H1 (cell line): ENCODE results near the gene LCT. TPM values are rescaled to one million over a fixed set of nuclear protein-coding genes. Genes with fewer than 3 reads are reported as not detected.
A peak's percentile ranks its signal among the peaks of the same experiment; 100 is the strongest.

Experiments used
- CTCF ChIA-PET: fragments of 300-600 bp; sonication (Branson Sonifier 250); formaldehyde crosslinking; loops from one replicate; lab custom pipeline; 2021; ENCODE audit not compliant: partially characterized antibody; lab: Charles Lee
- POLR2A ChIA-PET: fragments of 300-600 bp; sonication (Branson Sonifier 250); formaldehyde crosslinking; loops from one replicate; lab custom pipeline; 2021; ENCODE audit warnings: inconsistent platforms; ENCODE audit not compliant: partially characterized antibody; lab: Charles Lee
- DNase-seq, 2 experiments: peaks; one replicate each; pipeline versions ENCODE4 v3.0.0 to v3.0.0-alpha.2; 2010 to 2022; ENCODE audit warnings: low spot score in 2 of 2, low read depth in 1 of 2, mixed read lengths in 1 of 2
- FAIRE-seq: peaks from 2 replicates; lab custom pipeline; 2011; peaks lifted over from hg19 to GRCh38; lab: Jason Lieb, UNC
- H2AFZ ChIP-seq: 2 replicates; pipeline ENCODE4 v1.8.1; 2012; ENCODE audit warnings: low read length, inconsistent platforms
- H2AK5ac ChIP-seq: 2 replicates; pipeline ENCODE4 v1.6.1; 2013; ENCODE audit warnings: low read depth, low read length
- H2BK120ac ChIP-seq: replicated peaks from 2 replicates; pipeline ENCODE3; 2013; ENCODE audit warnings: low read depth, low read length, inconsistent platforms
- H2BK12ac ChIP-seq: 2 replicates; pipeline ENCODE4 v1.6.1; 2013; ENCODE audit warnings: low read depth, low read length
- H2BK15ac ChIP-seq: 2 replicates; pipeline ENCODE4 v1.6.1; 2013; ENCODE audit warnings: low read length
- H2BK20ac ChIP-seq: 2 replicates; pipeline ENCODE4 v1.6.1; 2013; ENCODE audit warnings: low read length
- H2BK5ac ChIP-seq: 2 replicates; pipeline ENCODE4 v1.6.1; 2013; ENCODE audit warnings: low read depth, low read length
- H3K14ac ChIP-seq: 2 replicates; pipeline ENCODE4 v1.6.1; 2013; ENCODE audit warnings: inconsistent platforms; ENCODE audit not compliant: insufficient read length
- H3K18ac ChIP-seq: 2 replicates; pipeline ENCODE4 v1.6.1; 2013; ENCODE audit warnings: low read length; ENCODE audit errors: extremely low read depth
- H3K23ac ChIP-seq: 2 replicates; pipeline ENCODE4 v1.6.1; 2013; ENCODE audit warnings: inconsistent platforms; ENCODE audit not compliant: insufficient read length
- H3K23me2 ChIP-seq: 2 replicates; pipeline ENCODE4 v1.6.1; 2013; ENCODE audit warnings: low read depth, low read length
- H3K27ac ChIP-seq: 2 replicates; pipeline ENCODE4 v1.6.1; 2011; ENCODE audit warnings: low read depth, low read length, inconsistent platforms
- H3K27me3 ChIP-seq, 4 experiments: replicated peaks in 1 of 4; 1 replicate in 1 of 4; 2 replicates in 3 of 4; pipeline versions ENCODE4 v1.6.1 to v1.8.1; 2011 to 2013; ENCODE audit warnings: low read length in 3 of 4, mild to moderate bottlenecking in 3 of 4, inconsistent platforms in 2 of 4, mixed read lengths in 2 of 4, moderate library complexity in 1 of 4; ENCODE audit not compliant: control insufficient read depth in 3 of 4, insufficient read depth in 3 of 4; ENCODE audit errors: extremely low read depth in 1 of 4
- H3K36me3 ChIP-seq, 4 experiments: 2 replicates each; pipeline versions ENCODE4 v1.6.1 to v1.8.1; 2011 to 2013; ENCODE audit warnings: mild to moderate bottlenecking in 4 of 4, low read length in 3 of 4, moderate library complexity in 2 of 4, control low read depth in 1 of 4, inconsistent platforms in 1 of 4; ENCODE audit not compliant: insufficient read depth in 4 of 4, control insufficient read depth in 2 of 4
- H3K4ac ChIP-seq: replicated peaks from 2 replicates; pipeline ENCODE3; 2013; ENCODE audit warnings: low read length, low read depth, mixed read lengths, inconsistent platforms; ENCODE audit not compliant: insufficient read length
- H3K4me1 ChIP-seq, 4 experiments: replicated peaks in 1 of 4; 1 replicate in 1 of 4; 2 replicates in 3 of 4; pipeline versions ENCODE4 v1.6.1 to v1.8.1; 2011 to 2013; ENCODE audit warnings: low read length in 3 of 4, inconsistent platforms in 2 of 4, mixed read lengths in 1 of 4; ENCODE audit not compliant: insufficient read depth in 4 of 4, control insufficient read depth in 3 of 4
- H3K4me2 ChIP-seq, 2 experiments: 2 replicates each; pipeline versions ENCODE4 v1.6.1 to v1.8.1; 2011 to 2013; ENCODE audit warnings: low read depth in 2 of 2, low read length in 2 of 2, control low read depth in 1 of 2, inconsistent platforms in 1 of 2, mild to moderate bottlenecking in 1 of 2; ENCODE audit not compliant: insufficient read depth in 1 of 2
- H3K4me3 ChIP-seq, 4 experiments: fragments of 200-600, 300-600 bp in 1 of 4; sonication (generic), shearing (Covaris generic), sonication (Bioruptor Twin) in 1 of 4; 2 replicates each; pipeline versions ENCODE4 v1.5.1 to v1.8.1; 2011 to 2016; ENCODE audit warnings: low read length in 4 of 4, low read depth in 3 of 4, control low read depth in 2 of 4, inconsistent platforms in 2 of 4, mild to moderate bottlenecking in 2 of 4, mixed read lengths in 1 of 4, moderate library complexity in 1 of 4; ENCODE audit not compliant: insufficient read depth in 2 of 4; ENCODE audit errors: extremely low read depth in 1 of 4
- H3K56ac ChIP-seq: replicated peaks from 2 replicates; pipeline ENCODE3; 2013; ENCODE audit warnings: low read depth, mild to moderate bottlenecking, mixed read lengths, low read length, inconsistent platforms; ENCODE audit not compliant: insufficient read length
- H3K79me1 ChIP-seq: 2 replicates; pipeline ENCODE4 v1.6.1; 2013; ENCODE audit warnings: low read depth, low read length, control low read depth
- H3K79me2 ChIP-seq, 2 experiments: 2 replicates each; pipeline versions ENCODE4 v1.6.1 to v1.8.1; 2012 to 2013; ENCODE audit warnings: low read length in 2 of 2, mild to moderate bottlenecking in 2 of 2, inconsistent platforms in 1 of 2; ENCODE audit not compliant: insufficient read depth in 2 of 2, control insufficient read depth in 1 of 2
- H3K9ac ChIP-seq, 4 experiments: replicated peaks in 1 of 4; 1 replicate in 1 of 4; 2 replicates in 3 of 4; pipeline versions ENCODE4 v1.6.1 to v1.8.1; 2011 to 2013; ENCODE audit warnings: low read depth in 3 of 4, low read length in 3 of 4, control low read depth in 2 of 4, mild to moderate bottlenecking in 2 of 4, moderate library complexity in 2 of 4, inconsistent platforms in 1 of 4; ENCODE audit errors: extremely low read depth in 1 of 4
- H3K9me3 ChIP-seq, 2 experiments: 2 replicates each; pipeline versions ENCODE4 v1.6.1 to v1.8.1; 2012 to 2013; ENCODE audit warnings: mild to moderate bottlenecking in 2 of 2, moderate library complexity in 2 of 2, control low read depth in 1 of 2, inconsistent platforms in 1 of 2, low read depth in 1 of 2, low read length in 1 of 2, mixed read lengths in 1 of 2; ENCODE audit not compliant: insufficient read depth in 2 of 2
- H4K20me1 ChIP-seq, 2 experiments: replicated peaks in 1 of 2; 2 replicates each; pipeline versions ENCODE3 to v1.8.1; 2011 to 2013; ENCODE audit warnings: inconsistent platforms in 2 of 2, low read length in 2 of 2, mild to moderate bottlenecking in 1 of 2; ENCODE audit not compliant: insufficient read depth in 2 of 2, control insufficient read depth in 1 of 2
- H4K5ac ChIP-seq: 2 replicates; pipeline ENCODE4 v1.6.1; 2013; ENCODE audit warnings: low read length, low read depth, mixed read lengths, inconsistent platforms; ENCODE audit not compliant: insufficient read length
- H4K8ac ChIP-seq: 2 replicates; pipeline ENCODE4 v1.8.0; 2013; ENCODE audit warnings: mild to moderate bottlenecking, moderate library complexity, low read length, inconsistent platforms; ENCODE audit not compliant: insufficient read depth; ENCODE audit errors: extremely low read depth
- H4K91ac ChIP-seq: replicated peaks from 2 replicates; pipeline ENCODE3; 2013; ENCODE audit warnings: low read length, mixed read lengths, inconsistent platforms; ENCODE audit not compliant: insufficient read length
- MAFK ChIP-seq: IDR thresholded peaks from 2 replicates; pipeline ENCODE4 v1.6.1; 2012; ENCODE audit warnings: low read depth, mild to moderate bottlenecking, improper control_type of control experiment, low read length
- TAF1 ChIP-seq: IDR thresholded peaks from 2 replicates; pipeline ENCODE4 v1.6.1; 2011; ENCODE audit warnings: mild to moderate bottlenecking, low read depth, low read length
- TEAD4 ChIP-seq: IDR thresholded peaks from 2 replicates; pipeline ENCODE4 v1.6.1; 2012; ENCODE audit warnings: low read depth, low read length, inconsistent platforms, mixed read lengths
- WGBS, 2 experiments: shearing (Covaris generic) in 1 of 2; methylation state at CpG; one replicate each; pipeline versions ENCODE4 v1.1.6 to v1.1.7; 2013 to 2015; ENCODE audit warnings: low lambda C conversion rate in 2 of 2, mixed read lengths in 2 of 2, inconsistent platforms in 1 of 2, low coverage in 1 of 2, missing lambda C conversion rate in 1 of 2; ENCODE audit not compliant: insufficient replicate concordance in 2 of 2, insufficient coverage in 1 of 2, insufficient read length in 1 of 2; ENCODE audit errors: extremely low coverage in 1 of 2, missing lambda C conversion rate in 1 of 2; 5-methylcytosine and 5-hydroxymethylcytosine counted together
- polyA plus RNA-seq, 7 experiments: library from polyadenylated mRNA; depleted of rRNA in 3 of 7; stranded (reverse) in 5 of 7; unstranded in 2 of 7; fragments of >200 nt in 5 of 7; fragments of 200-250 nt in 2 of 7; gene quantifications; 1 replicate in 5 of 7; 2 replicates in 1 of 7; 4 replicates in 1 of 7; pipeline versions ENCODE4 v1.2.1 to v1.2.3, GENCODE V29; 2011 to 2013; ENCODE audit warnings: missing spikeins in 2 of 7, mixed read lengths in 2 of 7
- total RNA-seq: library from RNA; stranded (reverse); fragmentation: NEBNext Ultra II Directional; extraction: Animal tissue kit (Norgen Biotek cat#: 25700); gene quantifications from 2 replicates; pipeline ENCODE4 v1.2.1, GENCODE V29; 2021
- TF ChIP-seq, protein P1 (sequence below): IDR thresholded peaks from 2 replicates; pipeline ENCODE4 v1.6.1; 2012; ENCODE audit warnings: low read length, inconsistent platforms
- TF ChIP-seq, protein P2 (sequence below), 3 experiments: IDR thresholded peaks; 1 replicate in 2 of 3; 2 replicates in 1 of 3; pipeline versions ENCODE4 v1.5.1 to v1.6.1; 2011; ENCODE audit warnings: low read length in 3 of 3, mild to moderate bottlenecking in 3 of 3, inconsistent platforms in 2 of 3, low read depth in 1 of 3, moderate library complexity in 1 of 3; ENCODE audit not compliant: insufficient read depth in 1 of 3; ENCODE audit errors: control extremely low read depth in 1 of 3

Gene LCT
- total and polyA plus RNA-seq, 2 of the 8 experiments (the other 6 are each of a cell fraction or from before 2014, with no cell fraction given) = 0.06 TPM; not detected in 1

DNA sequence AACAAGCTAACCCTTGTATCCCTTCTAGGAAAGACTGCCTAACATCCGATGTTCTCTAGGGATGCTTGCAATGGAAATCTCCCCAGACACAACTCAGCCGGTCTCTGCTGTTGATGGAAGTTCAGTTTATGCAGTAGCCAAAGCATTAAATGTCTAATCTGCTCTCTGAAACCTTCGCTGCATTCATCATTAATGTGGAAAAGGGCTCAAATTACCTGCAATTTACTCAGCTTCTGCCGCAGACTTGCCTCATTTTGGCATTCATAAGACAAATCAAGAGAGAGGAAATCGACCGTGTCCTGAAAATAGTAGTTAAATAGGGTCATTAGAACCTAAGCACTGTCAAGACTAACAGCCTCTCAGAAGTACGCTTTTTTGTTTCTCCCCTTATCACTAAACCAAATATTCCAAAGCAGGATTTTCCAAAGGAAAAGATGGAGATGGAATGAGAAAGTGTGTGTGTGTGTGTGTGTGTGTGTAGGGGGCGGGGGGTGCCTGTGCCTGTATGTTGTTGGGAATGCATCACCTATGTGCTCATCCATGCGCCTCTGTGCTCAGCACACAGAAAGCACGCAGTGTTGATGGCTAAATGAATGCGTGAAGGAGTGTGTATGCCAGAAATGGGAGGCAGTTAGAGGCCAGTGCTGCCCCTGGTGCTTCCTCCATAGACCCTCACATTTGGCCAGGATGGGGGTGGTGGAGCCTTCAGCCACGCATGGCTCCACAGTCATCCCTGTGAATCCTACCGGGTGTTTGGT, 7.4 kb downstream of the LCT start:
- Histone ChIP-seq H3K27me3 (no peaks in the 10 kb centered on the region), H2BK20ac (no peak overlapping the region), H4K20me1 (no peaks in the 10 kb centered on the region), H3K79me1 (no peaks in the 10 kb centered on the region), H4K8ac (no peak overlapping the region), H2BK15ac (no peak overlapping the region), H3K4ac (no peak overlapping the region), H4K5ac (no peak overlapping the region), H3K14ac (no peak overlapping the region), H3K27ac (no peak overlapping the region), H3K18ac (no peak overlapping the region), H4K91ac (peak overlapping the region; percentile 41), H3K9me3 (no peaks in the 10 kb centered on the region), H2BK12ac (no peak overlapping the region), H3K79me2 (no peaks in the 10 kb centered on the region), H3K23ac (no peak overlapping the region), H2AK5ac (no peak overlapping the region), H3K9ac (no peak overlapping the region), H3K4me3 (no peak overlapping the region), H3K4me2 (no peak overlapping the region), H3K23me2 (no peaks in the 10 kb centered on the region), H2AFZ (no peak overlapping the region), H3K56ac (no peak overlapping the region), H2BK120ac (no peak overlapping the region), H3K4me1 (no peaks in the 10 kb centered on the region), H2BK5ac (no peak overlapping the region), H3K36me3 (no peaks in the 10 kb centered on the region)
- no peak for FAIRE-seq
- 90% methylated on average over 13 of the region's 13 CpGs; no CpG with 5 or more reads in 1 of the 2 experiments for WGBS, 2 experiments
- DNase-seq = no peak
- ChIA-PET CTCF (interaction anchor here (0.6 to 1.0 kb wide), 3 partner anchors 32 to 323 kb away, joined by 3 read pairs; no protein-coding TSS in a partner anchor), POLR2A (no interaction called here)
- TF ChIP-seq TEAD4 = no peak
- no peak for TF ChIP-seq MAFK
- no peak for TF ChIP-seq TAF1
- TF ChIP-seq, protein P1, sequence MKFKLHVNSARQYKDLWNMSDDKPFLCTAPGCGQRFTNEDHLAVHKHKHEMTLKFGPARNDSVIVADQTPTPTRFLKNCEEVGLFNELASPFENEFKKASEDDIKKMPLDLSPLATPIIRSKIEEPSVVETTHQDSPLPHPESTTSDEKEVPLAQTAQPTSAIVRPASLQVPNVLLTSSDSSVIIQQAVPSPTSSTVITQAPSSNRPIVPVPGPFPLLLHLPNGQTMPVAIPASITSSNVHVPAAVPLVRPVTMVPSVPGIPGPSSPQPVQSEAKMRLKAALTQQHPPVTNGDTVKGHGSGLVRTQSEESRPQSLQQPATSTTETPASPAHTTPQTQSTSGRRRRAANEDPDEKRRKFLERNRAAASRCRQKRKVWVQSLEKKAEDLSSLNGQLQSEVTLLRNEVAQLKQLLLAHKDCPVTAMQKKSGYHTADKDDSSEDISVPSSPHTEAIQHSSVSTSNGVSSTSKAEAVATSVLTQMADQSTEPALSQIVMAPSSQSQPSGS = no peak
- TF ChIP-seq, protein P2, sequence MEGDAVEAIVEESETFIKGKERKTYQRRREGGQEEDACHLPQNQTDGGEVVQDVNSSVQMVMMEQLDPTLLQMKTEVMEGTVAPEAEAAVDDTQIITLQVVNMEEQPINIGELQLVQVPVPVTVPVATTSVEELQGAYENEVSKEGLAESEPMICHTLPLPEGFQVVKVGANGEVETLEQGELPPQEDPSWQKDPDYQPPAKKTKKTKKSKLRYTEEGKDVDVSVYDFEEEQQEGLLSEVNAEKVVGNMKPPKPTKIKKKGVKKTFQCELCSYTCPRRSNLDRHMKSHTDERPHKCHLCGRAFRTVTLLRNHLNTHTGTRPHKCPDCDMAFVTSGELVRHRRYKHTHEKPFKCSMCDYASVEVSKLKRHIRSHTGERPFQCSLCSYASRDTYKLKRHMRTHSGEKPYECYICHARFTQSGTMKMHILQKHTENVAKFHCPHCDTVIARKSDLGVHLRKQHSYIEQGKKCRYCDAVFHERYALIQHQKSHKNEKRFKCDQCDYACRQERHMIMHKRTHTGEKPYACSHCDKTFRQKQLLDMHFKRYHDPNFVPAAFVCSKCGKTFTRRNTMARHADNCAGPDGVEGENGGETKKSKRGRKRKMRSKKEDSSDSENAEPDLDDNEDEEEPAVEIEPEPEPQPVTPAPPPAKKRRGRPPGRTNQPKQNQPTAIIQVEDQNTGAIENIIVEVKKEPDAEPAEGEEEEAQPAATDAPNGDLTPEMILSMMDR (IDR thresholded peaks at IDR 0.05; ENCODE audit: control extremely low read depth in 1 of 3, insufficient read depth in 1 of 3, low read depth in 1 of 3, low read length in 3 of 3) = no peak
